LNCaP clone FGC (cell line): ENCODE results near the gene FOXL1.

Source experiments
- DNase-seq: peaks from one replicate; pipeline ENCODE4 v3.0.0-alpha.2; 2011; ENCODE audit warnings: low read depth
- H3K4me3 ChIP-seq: 2 replicates; pipeline ENCODE4 v1.5.1; 2011; ENCODE audit warnings: mild to moderate bottlenecking, low read depth, low read length, control low read depth
- CTCF ChIP-seq: IDR thresholded peaks from 2 replicates; pipeline ENCODE4 v1.5.1; 2012; ENCODE audit warnings: mild to moderate bottlenecking; ENCODE audit not compliant: control insufficient read depth, insufficient read depth; ENCODE audit errors: extremely low read depth

Gene FOXL1

DNA sequence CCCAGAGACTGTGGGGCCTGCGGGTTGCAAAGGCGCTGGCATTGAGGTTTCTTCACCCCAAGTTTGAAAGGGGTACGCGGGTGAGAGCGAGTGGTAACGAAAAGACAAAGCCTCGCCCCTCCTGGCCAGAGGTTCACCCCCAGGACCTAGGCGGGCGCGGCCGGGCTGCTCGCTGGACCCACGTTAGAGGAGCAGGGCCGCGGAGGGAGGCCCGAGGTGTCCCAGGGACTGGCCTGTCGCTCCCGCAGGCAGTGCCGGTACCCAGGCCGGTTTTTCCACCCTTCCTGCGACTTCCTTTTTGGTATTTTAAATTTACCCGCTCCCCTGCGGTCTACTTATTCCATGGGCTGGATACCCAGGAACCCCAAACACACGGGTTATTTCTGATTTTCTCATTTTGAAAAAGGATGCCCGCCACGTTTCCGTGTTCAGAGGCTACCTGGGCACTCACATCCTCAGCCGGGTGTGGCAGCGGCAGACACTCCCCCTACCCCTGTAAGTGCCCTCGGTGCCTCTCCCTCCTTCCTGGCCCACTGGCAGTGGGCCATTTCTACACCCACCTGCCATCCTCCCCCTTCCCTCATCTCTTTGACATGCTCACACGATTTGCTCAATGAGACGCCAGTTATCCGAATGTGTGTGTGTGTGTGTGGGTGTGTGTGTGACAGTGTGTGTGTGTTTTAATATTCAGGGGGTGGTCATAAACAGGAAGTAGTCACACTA lies 1.6 kb upstream of the FOXL1 start:
- 0 out of 2 replicates have a peak overlapping the region, but pooled peaks have one; percentile 21 for H3K4me3 ChIP-seq
- no peak for TF ChIP-seq CTCF
- no peak for DNase-seq

DNA sequence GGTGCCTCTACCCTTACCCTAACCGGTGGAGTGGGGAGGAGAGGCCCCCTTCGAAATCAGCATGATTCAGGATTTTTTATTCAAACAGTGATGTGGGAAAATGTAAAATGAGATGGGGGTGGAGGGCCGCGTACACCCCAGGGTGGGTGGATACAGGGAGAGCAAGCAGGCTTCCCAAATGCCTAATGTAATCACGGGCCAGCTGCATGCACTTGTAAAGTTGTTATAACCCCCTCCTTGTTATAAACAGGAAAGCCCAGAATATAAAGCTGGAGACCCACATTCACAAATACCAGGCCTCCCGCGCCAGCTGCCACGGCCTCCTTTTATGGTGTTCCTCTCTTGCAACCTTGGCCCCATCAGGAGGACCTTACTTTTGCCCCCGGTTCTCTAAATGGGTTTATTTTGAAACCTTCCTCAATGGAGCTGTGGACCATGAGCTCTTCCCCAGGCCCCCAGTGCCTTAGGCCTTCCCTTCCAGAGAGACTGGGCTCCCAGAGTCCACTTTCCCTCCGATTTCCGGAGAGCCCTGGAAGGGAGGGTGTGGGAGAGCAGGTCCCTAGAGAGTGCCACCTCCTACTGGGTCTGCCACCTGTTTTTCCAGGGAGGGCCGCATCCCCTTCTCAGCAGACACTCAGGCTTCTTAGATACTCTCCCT lies 906 bp upstream of the FOXL1 start:
- H3K4me3 ChIP-seq, result no peak overlapping the region
- TF ChIP-seq CTCF, result no peak
- DNase-seq, result no peak

DNA sequence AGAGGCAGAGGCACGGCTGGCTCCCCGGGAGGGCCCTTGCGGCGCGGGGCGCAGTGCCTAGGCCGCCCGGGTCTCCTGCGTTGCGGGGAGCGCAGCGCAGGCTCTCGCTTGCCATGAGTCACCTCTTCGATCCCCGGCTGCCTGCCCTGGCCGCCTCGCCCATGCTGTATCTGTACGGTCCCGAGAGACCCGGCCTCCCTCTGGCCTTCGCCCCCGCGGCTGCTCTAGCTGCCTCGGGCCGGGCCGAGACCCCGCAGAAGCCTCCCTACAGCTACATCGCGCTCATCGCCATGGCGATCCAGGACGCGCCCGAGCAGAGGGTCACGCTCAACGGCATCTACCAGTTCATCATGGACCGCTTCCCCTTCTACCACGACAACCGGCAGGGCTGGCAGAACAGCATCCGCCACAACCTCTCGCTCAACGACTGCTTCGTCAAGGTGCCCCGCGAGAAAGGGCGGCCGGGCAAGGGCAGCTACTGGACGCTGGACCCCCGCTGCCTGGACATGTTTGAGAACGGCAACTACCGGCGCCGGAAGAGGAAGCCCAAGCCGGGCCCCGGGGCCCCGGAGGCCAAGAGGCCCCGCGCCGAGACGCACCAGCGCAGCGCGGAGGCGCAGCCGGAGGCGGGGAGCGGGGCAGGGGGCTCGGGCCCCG lies 390 bp downstream of the FOXL1 start:
- DNase-seq, result no peak
- no peak for TF ChIP-seq CTCF
- H3K4me3 ChIP-seq, result no peak overlapping the region

DNA sequence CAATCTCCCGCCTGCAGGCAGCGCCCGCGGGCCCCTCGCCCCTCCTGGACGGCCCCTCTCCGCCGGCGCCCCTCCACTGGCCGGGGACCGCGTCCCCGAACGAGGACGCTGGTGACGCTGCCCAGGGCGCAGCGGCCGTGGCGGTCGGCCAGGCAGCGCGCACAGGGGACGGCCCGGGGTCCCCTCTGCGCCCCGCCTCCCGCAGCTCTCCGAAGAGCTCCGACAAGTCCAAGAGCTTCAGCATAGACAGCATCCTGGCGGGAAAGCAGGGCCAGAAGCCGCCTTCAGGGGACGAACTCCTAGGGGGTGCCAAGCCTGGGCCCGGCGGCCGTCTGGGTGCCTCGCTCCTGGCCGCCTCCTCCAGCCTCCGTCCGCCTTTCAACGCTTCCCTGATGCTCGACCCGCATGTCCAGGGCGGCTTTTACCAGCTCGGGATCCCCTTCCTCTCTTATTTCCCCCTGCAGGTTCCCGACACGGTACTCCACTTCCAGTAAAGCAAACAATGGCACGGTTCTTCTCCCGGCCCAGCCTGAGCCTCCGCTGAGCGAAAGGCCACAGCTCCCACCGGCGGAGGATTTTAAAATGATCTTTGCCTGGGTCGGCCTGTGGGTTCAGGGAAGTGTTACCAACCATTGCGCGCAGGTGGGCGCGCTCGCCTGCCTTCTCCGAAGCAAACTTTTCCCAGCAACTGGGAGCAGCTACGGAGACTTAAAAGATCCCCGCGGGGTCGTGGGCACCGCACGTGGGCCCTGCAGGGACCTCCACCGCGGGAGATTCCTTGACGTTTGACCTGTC lies 1.1 kb downstream of the FOXL1 start:
- no peak overlapping the region for H3K4me3 ChIP-seq
- TF ChIP-seq CTCF, result no peak
- no peak for DNase-seq

DNA sequence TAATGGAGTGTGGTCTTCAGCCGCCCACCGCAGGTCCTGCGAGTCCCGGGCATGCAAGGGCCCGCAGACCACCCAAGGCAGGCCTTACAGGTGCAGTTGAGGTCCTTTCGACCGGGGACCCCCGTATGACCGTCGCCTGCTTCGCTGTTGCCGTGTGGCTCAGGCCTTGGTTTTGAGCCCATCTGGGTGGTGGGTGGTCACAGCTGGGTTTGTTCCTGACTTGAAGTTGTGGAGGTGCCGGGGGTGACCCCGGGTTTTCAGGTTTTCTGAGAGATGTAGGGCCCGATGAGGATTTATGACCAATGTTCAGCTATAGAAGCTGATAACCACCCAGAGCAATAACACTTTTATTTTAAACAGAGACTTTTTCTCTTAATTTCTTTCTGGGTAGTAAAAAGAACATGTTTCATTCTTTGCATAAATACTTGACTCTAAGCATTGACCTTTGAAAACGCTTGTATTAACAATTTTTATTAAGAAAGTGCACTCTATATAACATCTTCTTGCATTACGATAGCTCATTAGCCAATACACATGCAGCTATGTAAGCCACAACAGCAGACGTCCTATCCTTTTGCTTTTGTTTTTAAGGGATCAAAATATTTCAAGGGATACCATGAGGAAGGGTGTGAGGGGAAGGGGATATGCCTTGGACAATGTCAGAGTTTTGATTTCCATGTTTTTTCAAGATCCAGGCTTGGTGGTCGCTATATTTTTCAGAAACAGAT lies 1.9 kb downstream of the FOXL1 start:
- no peak for DNase-seq
- no peak overlapping the region for H3K4me3 ChIP-seq
- no peak for TF ChIP-seq CTCF

DNA sequence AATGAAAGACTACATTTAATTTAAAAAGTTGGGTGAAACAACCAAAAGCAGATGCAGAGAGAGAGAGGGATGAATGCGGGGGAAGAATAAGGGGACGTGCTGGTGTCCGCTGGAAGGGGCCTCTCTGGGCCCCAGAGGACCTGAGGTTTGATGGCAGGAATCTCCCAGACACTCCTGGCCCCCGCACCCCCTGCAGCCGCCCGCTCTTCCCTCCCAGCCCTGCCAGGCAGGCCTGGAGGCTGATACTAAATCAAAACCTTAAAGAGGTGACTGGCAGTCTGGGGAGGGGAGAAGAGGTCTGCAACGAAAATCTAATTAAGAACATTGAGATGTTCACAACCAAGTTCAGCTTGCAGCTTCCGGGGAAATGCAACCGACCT lies 2.4 kb downstream of the FOXL1 start:
- H3K4me3 ChIP-seq, result no peak overlapping the region
- no peak for DNase-seq
- TF ChIP-seq CTCF, result no peak
